Measurements from ENCODE around the gene NTN5. TPM values are rescaled to one million over a fixed set of nuclear protein-coding genes. Genes with fewer than 3 reads are reported as not detected.

Gene NTN5
- total and polyA plus RNA-seq, 9 of the 15 experiments (the other 6 are each of a cell fraction or from before 2014, with no cell fraction given) = not detected

DNA sequence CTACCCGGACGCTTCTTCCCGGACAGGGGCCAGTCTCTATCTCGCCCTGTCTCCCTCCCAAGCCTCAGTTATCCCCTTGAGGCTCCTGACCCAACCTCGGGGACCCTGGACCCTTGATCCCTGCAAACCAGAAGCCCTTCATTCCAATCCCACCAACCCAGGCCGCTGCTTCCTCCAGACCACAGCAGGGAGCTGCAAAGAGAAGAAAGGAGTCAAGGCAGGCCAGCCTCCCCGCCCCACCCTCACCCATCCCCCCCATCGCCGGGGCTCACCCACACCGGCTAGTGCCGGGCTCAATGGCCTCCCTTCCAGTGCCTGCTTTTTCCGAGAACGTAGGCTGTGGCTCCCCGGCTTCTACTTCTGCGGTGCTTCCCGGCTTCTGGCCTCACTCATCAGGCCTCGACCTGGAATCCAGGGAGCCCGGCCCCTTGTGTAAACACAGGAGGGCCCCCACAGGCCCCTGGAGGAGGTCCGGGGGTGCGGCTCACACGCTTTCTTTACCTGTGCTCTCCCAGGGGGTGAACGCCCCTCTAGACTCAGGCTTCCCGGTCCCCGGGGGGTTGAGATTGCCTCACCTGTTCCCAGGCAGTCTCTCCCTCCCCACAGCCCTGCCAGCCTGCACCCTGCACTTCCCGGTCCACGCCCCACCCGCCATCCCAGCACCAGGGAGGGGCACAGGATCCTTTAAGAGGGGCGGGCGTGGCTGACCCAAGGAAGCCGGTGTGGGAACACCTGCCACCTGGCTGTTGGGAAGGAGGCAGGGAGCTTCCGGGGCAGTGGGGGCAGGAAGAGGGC lies 58.2 kb downstream of the NTN5 start, which contains the start of gene FAM83E (continued):
- TF ChIP-seq KLF1 (tag; IDR thresholded peaks at IDR 0.05) (no peak), ZNF766 (CRISPR knock-in tag; conservative IDR thresholded peaks at IDR 0.05) (no peak), MAZ (CRISPR knock-in tag; conservative IDR thresholded peaks at IDR 0.05 in 1 of 2, IDR thresholded peaks at IDR 0.05 in 1 of 2) (peak; percentile 17 to 50; a peak in 1 of 4 replicates), RBM22 (IDR thresholded peaks at IDR 0.05; ENCODE audit: low read depth, low read length, poor library complexity, severe bottlenecking) (peak; percentile 64), CBFB (CRISPR knock-in tag; IDR thresholded peaks at IDR 0.05) (no peak), GABPB2 (CRISPR knock-in tag; conservative IDR thresholded peaks at IDR 0.05) (no peak), ZNF444 (CRISPR knock-in tag; IDR thresholded peaks at IDR 0.05) (peak; percentile 64; the same call in 1 of the 2 replicates), E2F3 (CRISPR knock-in tag; IDR thresholded peaks at IDR 0.05) (no peak), YY1 (IDR thresholded peaks at IDR 0.05; ENCODE audit: borderline replicate concordance in 1 of 3, control insufficient read depth in 1 of 3, extremely low read depth in 1 of 3, insufficient read depth in 3 of 3, insufficient read length in 1 of 3, insufficient replicate concordance in 2 of 3, low read depth in 1 of 3, low read length in 2 of 3) (peak in 2 of 3 experiments; percentile 9 to 75), CHD1 (IDR thresholded peaks at IDR 0.05; ENCODE audit: low read length) (no peak), POLR2AphosphoS5 (IDR thresholded peaks at IDR 0.05; ENCODE audit: control insufficient read depth, insufficient read depth, low read depth, low read length) (peak; percentile 90), MYC (IDR thresholded peaks at IDR 0.05; ENCODE audit: low read depth, low read length) (no peak), MYC (CRISPR knock-in tag; IDR thresholded peaks at IDR 0.05; ENCODE audit: borderline replicate concordance, low read depth) (no peak), ZNF197 (CRISPR knock-in tag; IDR thresholded peaks at IDR 0.05; ENCODE audit: low read depth) (no peak), ZNF699 (CRISPR knock-in tag; IDR thresholded peaks at IDR 0.05; ENCODE audit: insufficient replicate concordance) (no peak), MYBL2 (IDR thresholded peaks at IDR 0.05; ENCODE audit: low read depth) (no peak), MYBL2 (CRISPR knock-in tag; IDR thresholded peaks at IDR 0.05; ENCODE audit: borderline replicate concordance) (no peak), TAF15 (IDR thresholded peaks at IDR 0.05; ENCODE audit: low read depth, low read length) (0 out of 2 replicates have a peak, but pooled peaks have one; percentile 20), NCOA6 (IDR thresholded peaks at IDR 0.05) (no peak), ZFPM2 (CRISPR knock-in tag; IDR thresholded peaks at IDR 0.05) (0 out of 2 replicates have a peak, but pooled peaks have one; percentile 26), CC2D1A (IDR thresholded peaks at IDR 0.05) (no peak), CHCHD3 (CRISPR knock-in tag; IDR thresholded peaks at IDR 0.05) (0 out of 2 replicates have a peak, but pooled peaks have one; percentile 13), TAF1 (IDR thresholded peaks at IDR 0.05; ENCODE audit: control insufficient read depth, extremely low read depth, insufficient read depth, low read length, severe bottlenecking) (peak; percentile 14), C11orf30 (IDR thresholded peaks at IDR 0.05; ENCODE audit: low read depth) (no peak), NCOA1 (IDR thresholded peaks at IDR 0.05; ENCODE audit: low read depth) (no peak)
- TF ChIP-seq, protein P1, sequence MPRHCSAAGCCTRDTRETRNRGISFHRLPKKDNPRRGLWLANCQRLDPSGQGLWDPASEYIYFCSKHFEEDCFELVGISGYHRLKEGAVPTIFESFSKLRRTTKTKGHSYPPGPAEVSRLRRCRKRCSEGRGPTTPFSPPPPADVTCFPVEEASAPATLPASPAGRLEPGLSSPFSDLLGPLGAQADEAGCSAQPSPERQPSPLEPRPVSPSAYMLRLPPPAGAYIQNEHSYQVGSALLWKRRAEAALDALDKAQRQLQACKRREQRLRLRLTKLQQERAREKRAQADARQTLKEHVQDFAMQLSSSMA (CRISPR knock-in tag; IDR thresholded peaks at IDR 0.05) = no peak
- TF ChIP-seq, protein P2, sequence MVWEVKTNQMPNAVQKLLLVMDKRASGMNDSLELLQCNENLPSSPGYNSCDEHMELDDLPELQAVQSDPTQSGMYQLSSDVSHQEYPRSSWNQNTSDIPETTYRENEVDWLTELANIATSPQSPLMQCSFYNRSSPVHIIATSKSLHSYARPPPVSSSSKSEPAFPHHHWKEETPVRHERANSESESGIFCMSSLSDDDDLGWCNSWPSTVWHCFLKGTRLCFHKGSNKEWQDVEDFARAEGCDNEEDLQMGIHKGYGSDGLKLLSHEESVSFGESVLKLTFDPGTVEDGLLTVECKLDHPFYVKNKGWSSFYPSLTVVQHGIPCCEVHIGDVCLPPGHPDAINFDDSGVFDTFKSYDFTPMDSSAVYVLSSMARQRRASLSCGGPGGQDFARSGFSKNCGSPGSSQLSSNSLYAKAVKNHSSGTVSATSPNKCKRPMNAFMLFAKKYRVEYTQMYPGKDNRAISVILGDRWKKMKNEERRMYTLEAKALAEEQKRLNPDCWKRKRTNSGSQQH (CRISPR knock-in tag; IDR thresholded peaks at IDR 0.05) = 0 out of 2 replicates have a peak, but pooled peaks have one; percentile 47
